A549 (cell line): ENCODE results near the gene GRIK5. TPM values are rescaled to one million over a fixed set of nuclear protein-coding genes. Genes with fewer than 3 reads are reported as not detected.

ENCODE experiments used
- ATAC-seq, 2 experiments: fragments of 200-7000 bp in 1 of 2; fragments of >200 bp in 1 of 2; cut with Nextera tagmentation in 1 of 2; cut with Tn5 transposase in 1 of 2; 3 replicates each; pipeline versions ENCODE4 v1.8.0 to v1.9.1; 2018 to 2020; ENCODE audit warnings: mild to moderate bottlenecking in 1 of 2, moderate library complexity in 1 of 2
- CTCF ChIA-PET: fragments of 300-600 bp; sonication (Branson Sonifier 250); formaldehyde crosslinking; extraction: SDS; loops from one replicate; lab custom pipeline; 2021; ENCODE audit warnings: antibody characterized with exemption, inconsistent platforms; lab: Yijun Ruan, JAX
- POLR2A ChIA-PET: fragments of 350-600 bp; formaldehyde crosslinking; extraction: SDS; loops from one replicate; lab custom pipeline; 2021; ENCODE audit warnings: antibody characterized with exemption, inconsistent platforms; lab: Yijun Ruan, JAX
- DNase-seq, 2 experiments: peaks; one replicate each; pipeline versions ENCODE4 v3.0.0 to v3.0.0-alpha.2; 2011 to 2016; ENCODE audit warnings: low read depth in 1 of 2, low spot score in 1 of 2
- FAIRE-seq: peaks from 2 replicates; lab custom pipeline; 2011; peaks lifted over from hg19 to GRCh38; lab: Jason Lieb, UNC
- H3K27ac ChIP-seq, 2 experiments: fragments of >200 bp; sonication (Bioruptor Twin); formaldehyde crosslinking; 3 replicates each; pipeline ENCODE4 v1.5.1; 2016 to 2017
- H3K4me1 ChIP-seq: fragments of >200 bp; sonication (Bioruptor Twin); formaldehyde crosslinking; 3 replicates; pipeline ENCODE4 v1.6.1; 2016
- H3K4me2 ChIP-seq: fragments of >200 bp; sonication (Bioruptor Twin); formaldehyde crosslinking; 3 replicates; pipeline ENCODE4 v1.6.1; 2016
- H3K4me3 ChIP-seq: fragments of >200 bp; sonication (Bioruptor Twin); formaldehyde crosslinking; 3 replicates; pipeline ENCODE4 v1.5.1; 2016
- H3K9me3 ChIP-seq: fragments of >200 bp; sonication (Bioruptor Twin); formaldehyde crosslinking; 3 replicates; pipeline ENCODE4 v1.6.1; 2016
- CBX8 ChIP-seq: fragments of 200-600 bp; sonication (generic); IDR thresholded peaks from 2 replicates; pipeline ENCODE4 v1.6.1; 2016
- CHD2 ChIP-seq: fragments of 150-350 bp; IDR thresholded peaks from 2 replicates; pipeline ENCODE4 v1.6.1; 2014; ENCODE audit warnings: low read length; ENCODE audit not compliant: partially characterized antibody
- CHD4 ChIP-seq: fragments of 200-600 bp; sonication (generic); IDR thresholded peaks from 2 replicates; pipeline ENCODE4 v1.6.1; 2016; ENCODE audit warnings: antibody characterized with exemption, mild to moderate bottlenecking, borderline replicate concordance
- EHF ChIP-seq: fragments of 250-450 bp; sonication (Bioruptor Pico); IDR thresholded peaks from 2 replicates; pipeline ENCODE4 v1.5.0; 2020; ENCODE audit warnings: mild to moderate bottlenecking
- FOSB ChIP-seq: fragments of 250-450 bp; sonication (Bioruptor Pico); IDR thresholded peaks from 2 replicates; pipeline ENCODE4 v1.5.0; 2020; ENCODE audit warnings: mild to moderate bottlenecking, moderate library complexity
- FOXS1 ChIP-seq: fragments of 250-450 bp; sonication (Bioruptor Pico); IDR thresholded peaks from 2 replicates; pipeline ENCODE4 v1.5.0; 2020; ENCODE audit warnings: mild to moderate bottlenecking, moderate library complexity
- HEYL ChIP-seq: fragments of 250-450 bp; sonication (Bioruptor Pico); IDR thresholded peaks from 2 replicates; pipeline ENCODE4 v1.8.0; 2021; ENCODE audit warnings: mild to moderate bottlenecking, moderate library complexity
- KDM5A ChIP-seq: fragments of 200-600 bp; sonication (generic); IDR thresholded peaks from 2 replicates; pipeline ENCODE4 v1.6.1; 2016; ENCODE audit warnings: antibody characterized with exemption, mild to moderate bottlenecking
- MYC ChIP-seq: IDR thresholded peaks from 2 replicates; pipeline ENCODE4 v1.6.1; 2012; ENCODE audit warnings: mild to moderate bottlenecking, inconsistent platforms, low read length, improper control_type of control experiment, borderline replicate concordance
- NFE2L2 ChIP-seq: fragments of 150-350 bp; conservative IDR thresholded peaks from 2 replicates; pipeline ENCODE4 v1.6.1; 2014; ENCODE audit warnings: low read length
- NPAS2 ChIP-seq: fragments of 250-450 bp; sonication (Bioruptor Pico); IDR thresholded peaks from 2 replicates; pipeline ENCODE4 v1.8.0; 2022; ENCODE audit warnings: mild to moderate bottlenecking, moderate library complexity, borderline replicate concordance
- RAD21 ChIP-seq, 2 experiments: fragments of >200 bp in 1 of 2; sonication (Bioruptor Twin) in 1 of 2; formaldehyde crosslinking in 1 of 2; IDR thresholded peaks in 1 of 2; conservative IDR thresholded peaks in 1 of 2; 2 replicates in 1 of 2; 3 replicates in 1 of 2; pipeline ENCODE4 v1.6.1; 2012 to 2018; ENCODE audit warnings: inconsistent platforms in 1 of 2
- RFX5 ChIP-seq: fragments of 450-650 bp; IDR thresholded peaks from 2 replicates; pipeline ENCODE4 v1.7.1; 2014; ENCODE audit warnings: antibody characterized with exemption, mild to moderate bottlenecking, moderate library complexity
- ZNF302 ChIP-seq: fragments of 250-450 bp; sonication (Bioruptor Pico); IDR thresholded peaks from 2 replicates; pipeline ENCODE4 v1.9.0; 2021; ENCODE audit warnings: inconsistent platforms, mild to moderate bottlenecking, moderate library complexity
- WGBS: methylation state at CpG from one replicate; pipeline ENCODE4 v1.1.6; 2017; ENCODE audit errors: missing lambda C conversion rate; 5-methylcytosine and 5-hydroxymethylcytosine counted together
- polyA plus RNA-seq, 4 experiments: library from polyadenylated mRNA; depleted of rRNA in 3 of 4; stranded (reverse); fragments of >200 nt; fragmentation: RNase III in 1 of 4; extraction: RNeasy Plus Mini Kit Qiagen cat#74134 plus additional on column Dnase treatment in 1 of 4; gene quantifications; 2 replicates in 3 of 4; 3 replicates in 1 of 4; pipeline ENCODE4 v1.2.3, GENCODE V29; 2011 to 2017
- TF ChIP-seq, protein P1 (sequence below): IDR thresholded peaks from 2 replicates; pipeline ENCODE4 v1.6.1; 2012
- TF ChIP-seq, protein P2 (sequence below): fragments of >200 bp; sonication (Bioruptor Twin); formaldehyde crosslinking; IDR thresholded peaks from 3 replicates; pipeline ENCODE4 v1.5.1; 2016

Gene GRIK5
- polyA plus RNA-seq, 2 of the 4 experiments (the other 2 are of a cell fraction) = 0.22 to 0.54 TPM

DNA sequence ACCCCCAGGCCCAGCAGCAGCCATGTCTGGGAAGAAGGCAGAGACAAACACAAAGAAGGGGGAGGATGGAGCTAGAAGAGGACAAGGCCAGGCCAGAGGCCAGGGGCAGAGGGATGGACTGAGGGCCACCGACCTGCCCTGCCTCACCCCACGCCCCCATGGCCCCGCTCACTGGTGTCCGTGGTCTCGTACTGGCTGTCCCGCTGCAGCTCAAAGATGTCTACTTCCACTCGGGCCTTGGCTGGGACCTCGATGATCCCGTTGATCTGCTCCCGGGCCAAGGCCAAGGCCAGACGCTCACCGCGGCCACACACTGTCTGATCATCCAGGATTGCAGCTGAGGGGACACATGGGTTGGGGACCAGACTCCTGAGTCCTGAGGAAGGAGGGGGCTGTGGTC lies 5.0 kb downstream of the GRIK5 start:
- POLR2A ChIA-PET = interaction anchor here (2.4 kb wide), 1 partner anchor 11 kb away, joined by 9 read pairs; the partner anchor contains the start of gene ZNF574
- no peaks in the 10 kb centered on the region for H3K9me3 ChIP-seq
- H3K4me1 ChIP-seq = no peaks in the 10 kb centered on the region
- no peak for DNase-seq
- no peak for FAIRE-seq
- no peak for TF ChIP-seq KDM5A
- H3K4me2 ChIP-seq = no peak overlapping the region
- no peak overlapping the region for H3K27ac ChIP-seq
- WGBS = 64% methylated on average over 13 of the region's 13 CpGs
- ATAC-seq = no peak
- CTCF ChIA-PET = interaction anchor here (0.7 to 4.8 kb wide), 14 partner anchors 8 to 270 kb away, joined by 3 to 23 read pairs (median 4); no protein-coding TSS in a partner anchor
- no peak overlapping the region for H3K4me3 ChIP-seq

DNA sequence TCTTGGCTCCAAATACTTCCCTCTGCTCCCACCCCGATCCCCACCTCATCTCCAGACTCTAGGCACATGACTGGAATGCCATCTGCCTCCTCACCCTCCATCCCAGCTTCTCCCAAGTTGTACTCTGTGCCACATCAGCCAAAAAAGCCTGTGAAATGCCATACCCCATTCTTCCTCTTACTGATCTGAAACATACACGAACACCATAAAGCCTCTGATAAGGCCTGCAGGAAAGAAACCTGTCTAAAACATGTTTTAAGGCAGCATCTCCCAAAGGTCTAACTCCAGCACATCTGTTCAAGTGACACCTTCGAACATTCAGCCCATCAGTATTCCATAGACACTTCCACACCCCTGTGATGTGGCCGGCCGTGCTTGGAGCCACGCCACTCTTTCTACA lies 5.6 kb downstream of the GRIK5 start:
- 55% methylated on average over 6 of the region's 6 CpGs for WGBS
- ChIA-PET POLR2A (no interaction called here), CTCF (interaction anchor here (0.7 to 4.8 kb wide), 14 partner anchors 9 to 269 kb away, joined by 3 to 23 read pairs (median 4); no protein-coding TSS in a partner anchor)
- Histone ChIP-seq H3K4me1 (no peaks in the 10 kb centered on the region), H3K4me3 (no peak overlapping the region), H3K4me2 (no peak overlapping the region), H3K27ac (no peak overlapping the region), H3K9me3 (no peaks in the 10 kb centered on the region)
- no peak for DNase-seq
- TF ChIP-seq EHF (no peak), MYC (no peak), ZNF302 (CRISPR knock-in tag) (no peak), FOXS1 (CRISPR knock-in tag) (no peak), CHD4 (no peak)
- TF ChIP-seq, protein P1, sequence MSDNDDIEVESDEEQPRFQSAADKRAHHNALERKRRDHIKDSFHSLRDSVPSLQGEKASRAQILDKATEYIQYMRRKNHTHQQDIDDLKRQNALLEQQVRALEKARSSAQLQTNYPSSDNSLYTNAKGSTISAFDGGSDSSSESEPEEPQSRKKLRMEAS = no peak
- no peak for ATAC-seq
- FAIRE-seq = no peak

DNA sequence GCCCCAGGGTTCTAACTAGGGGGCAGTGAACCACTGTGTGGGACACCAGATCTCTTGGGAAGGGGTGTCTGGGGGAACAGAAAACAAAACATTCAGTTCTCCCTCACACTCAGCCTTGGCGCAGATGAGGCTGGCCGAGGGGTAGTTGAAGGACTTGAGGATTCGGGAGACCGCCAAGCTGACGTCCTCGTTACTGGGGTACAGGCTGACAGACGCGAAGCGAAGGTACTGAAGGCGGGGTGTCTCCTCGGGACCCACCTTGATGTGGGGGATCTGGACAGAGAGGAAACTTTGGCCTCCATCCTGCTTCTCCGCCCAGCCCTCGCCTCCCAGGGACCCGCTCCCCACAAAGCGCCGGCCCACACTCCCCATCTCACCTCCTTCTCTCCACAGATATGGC lies 7.6 kb downstream of the GRIK5 start:
- Histone ChIP-seq H3K9me3 (no peaks in the 10 kb centered on the region), H3K4me2 (no peak overlapping the region), H3K27ac (no peak overlapping the region), H3K4me1 (no peaks in the 10 kb centered on the region), H3K4me3 (no peak overlapping the region)
- ATAC-seq (no peak), FAIRE-seq (no peak), DNase-seq (no peak)
- no peak for TF ChIP-seq HEYL (CRISPR knock-in tag)
- no peak for TF ChIP-seq RFX5
- TF ChIP-seq CHD2 = no peak
- CTCF ChIA-PET = interaction anchor here (0.5 to 1.5 kb wide), 2 partner anchors 19 to 55 kb away, joined by 3 to 5 read pairs; no protein-coding TSS in a partner anchor
- 88% methylated on average over 16 of the region's 16 CpGs for WGBS
- POLR2A ChIA-PET = no interaction called here

DNA sequence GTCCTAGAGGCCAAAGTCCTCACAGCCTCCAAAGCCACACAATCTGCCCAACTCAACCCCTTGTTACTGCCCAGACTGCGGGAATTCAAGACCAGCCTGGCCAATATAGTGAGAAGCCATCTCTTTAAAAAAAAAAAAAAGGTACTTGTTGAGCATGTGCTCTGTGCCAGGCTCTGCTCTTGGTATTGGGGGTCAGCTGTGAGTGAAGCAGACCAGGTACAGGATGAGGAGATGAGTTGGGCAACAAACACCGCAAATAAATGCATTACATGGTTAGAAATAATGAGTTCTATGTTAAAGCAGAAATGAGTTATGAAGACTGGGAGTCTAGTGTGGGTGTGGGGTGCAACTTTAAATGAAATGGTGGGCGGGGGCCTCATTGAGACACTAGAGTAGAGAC lies 9.9 kb downstream of the GRIK5 start:
- POLR2A ChIA-PET = no interaction called here
- CTCF ChIA-PET = interaction anchor here (0.6 to 21.9 kb wide), 2 partner anchors 27 to 102 kb away, joined by 3 to 324 read pairs; no protein-coding TSS in a partner anchor

DNA sequence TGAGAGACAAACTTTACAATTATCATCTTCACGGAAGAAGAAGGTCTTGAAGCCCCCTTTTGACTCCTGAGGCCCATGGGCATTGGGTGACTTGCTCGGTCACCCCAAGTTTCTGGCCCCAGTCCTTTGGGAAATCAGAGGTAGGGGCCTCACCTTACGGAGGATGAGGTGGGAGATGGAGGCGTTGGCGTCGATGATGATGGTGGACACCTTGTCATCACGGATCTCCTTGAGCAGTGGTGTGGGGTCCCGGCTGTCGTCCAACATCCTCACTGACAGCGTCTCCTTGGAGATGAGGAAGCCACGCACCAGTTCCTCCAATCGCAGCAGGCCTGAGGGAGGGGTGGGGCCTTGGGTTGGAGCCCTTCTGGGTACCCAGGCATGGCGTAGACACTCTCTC lies 10.8 kb downstream of the GRIK5 start:
- H3K4me1 ChIP-seq = no peaks in the 10 kb centered on the region
- FAIRE-seq = no peak
- ChIA-PET POLR2A (no interaction called here), CTCF (interaction anchor here (0.7 to 21.9 kb wide), 3 partner anchors 10 to 100 kb away, joined by 5 to 324 read pairs (median 5); no protein-coding TSS in a partner anchor)
- TF ChIP-seq RAD21 (conservative IDR thresholded peaks at IDR 0.05 in 1 of 2, IDR thresholded peaks at IDR 0.05 in 1 of 2) (no peak), FOSB (CRISPR knock-in tag) (no peak), ZNF302 (CRISPR knock-in tag) (no peak)
- TF ChIP-seq, protein P2, sequence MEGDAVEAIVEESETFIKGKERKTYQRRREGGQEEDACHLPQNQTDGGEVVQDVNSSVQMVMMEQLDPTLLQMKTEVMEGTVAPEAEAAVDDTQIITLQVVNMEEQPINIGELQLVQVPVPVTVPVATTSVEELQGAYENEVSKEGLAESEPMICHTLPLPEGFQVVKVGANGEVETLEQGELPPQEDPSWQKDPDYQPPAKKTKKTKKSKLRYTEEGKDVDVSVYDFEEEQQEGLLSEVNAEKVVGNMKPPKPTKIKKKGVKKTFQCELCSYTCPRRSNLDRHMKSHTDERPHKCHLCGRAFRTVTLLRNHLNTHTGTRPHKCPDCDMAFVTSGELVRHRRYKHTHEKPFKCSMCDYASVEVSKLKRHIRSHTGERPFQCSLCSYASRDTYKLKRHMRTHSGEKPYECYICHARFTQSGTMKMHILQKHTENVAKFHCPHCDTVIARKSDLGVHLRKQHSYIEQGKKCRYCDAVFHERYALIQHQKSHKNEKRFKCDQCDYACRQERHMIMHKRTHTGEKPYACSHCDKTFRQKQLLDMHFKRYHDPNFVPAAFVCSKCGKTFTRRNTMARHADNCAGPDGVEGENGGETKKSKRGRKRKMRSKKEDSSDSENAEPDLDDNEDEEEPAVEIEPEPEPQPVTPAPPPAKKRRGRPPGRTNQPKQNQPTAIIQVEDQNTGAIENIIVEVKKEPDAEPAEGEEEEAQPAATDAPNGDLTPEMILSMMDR = no peak
- 84% methylated on average over 13 of the region's 13 CpGs for WGBS
- no peak for ATAC-seq
- H3K4me2 ChIP-seq = no peak overlapping the region
- H3K9me3 ChIP-seq = no peaks in the 10 kb centered on the region
- H3K27ac ChIP-seq = no peak overlapping the region
- no peak for DNase-seq
- H3K4me3 ChIP-seq = no peak overlapping the region

More for the DNA sequence above, 9.9 kb downstream of the GRIK5 start:
- no peak overlapping the region for H3K4me2 ChIP-seq
- DNase-seq (no peak), FAIRE-seq (no peak), ATAC-seq (no peak)
- no peak for TF ChIP-seq CBX8
- no peak for TF ChIP-seq NPAS2 (CRISPR knock-in tag)
- TF ChIP-seq NFE2L2 = no peak
- TF ChIP-seq ZNF302 (CRISPR knock-in tag) = no peak
- H3K9me3 ChIP-seq = no peaks in the 10 kb centered on the region
- H3K4me1 ChIP-seq = no peaks in the 10 kb centered on the region
- no peak overlapping the region for H3K4me3 ChIP-seq
- WGBS = 63% methylated on average over 3 of the region's 3 CpGs
- H3K27ac ChIP-seq = no peak overlapping the region
